Cardiac fibroblast (primary cell): ENCODE results near the gene CYB5B.

Experiments
- DNase-seq, 2 donors: peaks; one replicate each; pipeline versions ENCODE4 v3.0.0 to v3.0.0-alpha.2; 2010; ENCODE audit warnings: low read depth in 2 of 2
- H3K4me3 ChIP-seq, 2 donors: replicated peaks in 1 of 2; 1 replicate in 1 of 2; 2 replicates in 1 of 2; pipeline ENCODE4 v1.5.1; 2011; ENCODE audit warnings: low read depth in 2 of 2, low read length in 2 of 2, mild to moderate bottlenecking in 2 of 2, moderate library complexity in 1 of 2
- CTCF ChIP-seq: IDR thresholded peaks from one replicate; pipeline ENCODE4 v1.5.1; 2011; ENCODE audit warnings: low read depth, mild to moderate bottlenecking, low read length, inconsistent platforms

The CYB5B gene

DNA sequence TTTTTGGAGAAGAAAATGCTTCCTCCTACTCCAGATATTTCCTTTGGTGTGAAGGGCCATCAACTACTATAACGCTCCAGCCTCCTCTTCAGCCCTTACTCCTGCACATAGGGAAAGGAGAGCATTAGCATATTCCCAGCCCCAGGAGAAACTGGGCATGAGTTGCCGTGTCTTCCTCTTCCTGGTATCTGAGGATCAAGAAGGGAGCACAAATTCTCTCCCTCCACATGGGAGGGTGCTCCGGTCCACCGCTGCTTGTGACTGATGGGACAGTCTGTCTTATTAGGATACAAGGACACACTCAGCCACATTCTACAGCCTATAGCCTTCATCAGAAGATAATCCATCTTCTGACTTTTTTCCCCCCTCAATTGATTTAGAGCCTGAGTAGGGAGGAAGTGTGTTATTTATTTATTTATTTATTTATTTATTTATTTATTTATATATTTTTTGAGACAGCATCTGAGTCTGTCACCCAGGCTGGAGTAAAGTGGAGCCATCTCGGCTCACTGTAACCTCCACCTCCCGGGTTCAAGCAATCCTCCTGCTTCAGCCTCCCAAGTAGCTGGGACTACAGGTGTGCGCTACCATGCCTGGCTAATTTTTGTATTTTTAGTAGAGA, 16.6 kb upstream of the CYB5B start:
- DNase-seq = no peak
- H3K4me3 ChIP-seq = no peak overlapping the region
- no peak for TF ChIP-seq CTCF

GRCh38 chr16:69408475-69408874, 15.9 kb upstream of the CYB5B start:
- H3K4me3 ChIP-seq = no peak overlapping the region
- no peak for DNase-seq
- TF ChIP-seq CTCF = no peak

GRCh38 chr16:69410219-69410990, 14.0 kb upstream of the CYB5B start:
- no peak for TF ChIP-seq CTCF
- no peak overlapping the region for H3K4me3 ChIP-seq
- DNase-seq = peak; percentile 80 to 92

DNA sequence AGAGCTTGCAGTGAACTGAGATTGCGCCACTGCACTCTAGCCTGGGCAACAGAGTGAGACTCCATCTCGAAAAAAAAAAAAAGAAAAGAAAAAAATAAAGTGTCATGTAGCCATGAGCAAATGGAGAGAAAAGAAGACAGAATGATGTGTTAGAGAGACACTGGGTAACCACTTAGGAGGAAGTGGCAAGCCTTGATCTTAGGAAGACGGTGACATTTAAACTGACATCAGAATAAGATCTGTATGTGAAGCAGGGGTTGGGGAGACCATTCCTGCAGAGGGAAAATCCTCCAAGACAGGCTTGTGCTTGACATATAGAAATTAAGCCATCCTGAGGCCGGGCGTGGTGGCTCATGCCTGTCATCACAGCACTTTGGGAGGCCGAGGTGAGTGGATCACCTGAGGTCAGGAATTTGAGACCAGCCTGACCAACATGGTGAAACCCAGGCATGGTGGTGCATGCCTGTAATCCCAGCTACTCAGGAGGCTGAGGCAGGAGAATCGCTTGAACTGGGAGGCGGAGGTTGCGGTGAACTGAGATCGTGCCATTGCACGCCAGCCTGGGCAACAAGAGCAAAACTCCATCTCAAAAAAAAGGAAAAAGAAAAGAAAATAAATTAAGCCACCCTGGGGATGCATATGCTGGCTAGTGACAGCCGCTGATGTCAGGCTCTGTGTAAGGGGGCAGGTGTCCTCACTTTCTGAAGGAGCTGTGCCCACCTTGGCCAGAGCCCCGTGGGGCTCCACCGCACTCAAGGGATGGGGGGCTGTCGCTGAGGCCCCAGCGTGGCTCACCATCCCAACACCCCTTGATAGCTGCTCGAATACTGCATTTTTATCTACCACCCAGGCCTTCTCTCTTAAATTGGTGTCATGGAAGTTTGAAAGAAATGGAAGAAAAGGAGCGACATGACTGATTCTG, 13.1 kb upstream of the CYB5B start:
- TF ChIP-seq CTCF = no peak
- DNase-seq = no peak
- H3K4me3 ChIP-seq = no peak overlapping the region

DNA sequence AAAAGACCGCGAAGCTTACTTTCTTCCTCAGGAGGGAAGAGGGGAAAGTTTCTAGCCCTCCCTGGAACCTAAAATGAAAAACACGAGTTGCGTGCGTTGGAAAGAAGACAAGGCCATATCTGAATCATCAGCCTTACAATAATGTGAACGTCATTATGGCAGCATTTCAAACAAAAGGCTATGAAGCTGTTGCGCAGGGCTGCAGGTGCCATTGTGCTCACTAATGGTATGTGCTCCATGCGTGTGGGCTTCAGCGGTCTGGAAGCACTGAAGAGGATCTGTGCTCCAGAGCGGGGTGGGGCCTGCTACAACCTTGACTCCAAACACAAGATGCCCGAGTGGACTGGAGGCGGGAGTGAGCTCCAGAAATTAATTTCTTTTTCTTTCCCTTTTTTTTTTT, 12.1 kb upstream of the CYB5B start:
- no peak for TF ChIP-seq CTCF
- H3K4me3 ChIP-seq = no peak overlapping the region
- DNase-seq = peak; percentile 41 to 87

GRCh38 chr16:69413045-69413664, 11.3 kb upstream of the CYB5B start:
- no peak for TF ChIP-seq CTCF
- H3K4me3 ChIP-seq = no peak overlapping the region
- no peak for DNase-seq
